Activated CD4-positive, alpha-beta T cell treated with anti-CD3 and anti-CD28 coated beads, Interleukin-2, amount 50 U/mL, for 16 hours (primary cell): Measurements from ENCODE around the gene CABYR.
"Not testable (repeated sequence)": the region's sequence is repeated elsewhere in the genome, so short reads cannot be mapped to it uniquely, and the experiment has no call there.

Source experiments
- DNase-seq: peaks from one replicate; pipeline ENCODE4 v3.0.0-alpha.2; 2020

The CABYR gene

DNA sequence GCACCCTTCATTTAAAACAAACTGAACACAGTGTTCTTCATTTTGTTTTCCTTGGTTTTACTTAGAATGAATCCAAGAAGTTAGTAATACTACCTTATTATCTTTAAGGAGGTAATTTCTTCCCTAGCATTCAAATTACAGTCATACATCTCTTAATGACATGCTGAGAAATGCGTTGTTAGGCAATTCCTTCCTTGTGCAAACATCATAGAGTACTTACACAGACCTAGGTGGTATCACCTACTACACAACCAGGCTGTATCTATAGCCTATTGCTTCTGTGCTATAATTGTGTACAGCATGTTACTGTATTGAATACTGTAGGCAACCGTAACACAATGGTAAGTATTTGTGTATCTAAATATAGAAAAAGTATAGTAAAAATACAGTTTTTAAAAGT lies 8.4 kb upstream of the CABYR start:
- no peak for DNase-seq

DNA sequence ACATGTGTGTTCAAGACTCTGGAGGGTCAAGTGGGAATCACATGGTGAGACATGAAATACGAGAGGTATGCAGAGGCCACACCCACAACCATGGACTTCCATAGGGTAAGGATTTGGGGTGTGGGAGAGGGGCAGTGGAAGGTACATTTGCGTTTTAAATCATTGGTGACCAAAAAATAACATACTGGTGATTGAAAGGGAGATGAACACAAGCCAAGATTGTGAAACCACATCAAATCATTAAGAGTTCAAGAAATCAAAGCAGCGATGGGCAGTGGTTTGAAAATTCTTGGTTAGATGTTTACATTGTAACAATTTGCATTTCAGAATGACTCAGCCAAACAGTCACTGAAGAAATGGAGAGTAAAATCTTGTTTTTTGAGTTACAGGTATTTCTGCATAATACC lies 1.9 kb upstream of the CABYR start:
- peak; percentile 66 for DNase-seq

DNA sequence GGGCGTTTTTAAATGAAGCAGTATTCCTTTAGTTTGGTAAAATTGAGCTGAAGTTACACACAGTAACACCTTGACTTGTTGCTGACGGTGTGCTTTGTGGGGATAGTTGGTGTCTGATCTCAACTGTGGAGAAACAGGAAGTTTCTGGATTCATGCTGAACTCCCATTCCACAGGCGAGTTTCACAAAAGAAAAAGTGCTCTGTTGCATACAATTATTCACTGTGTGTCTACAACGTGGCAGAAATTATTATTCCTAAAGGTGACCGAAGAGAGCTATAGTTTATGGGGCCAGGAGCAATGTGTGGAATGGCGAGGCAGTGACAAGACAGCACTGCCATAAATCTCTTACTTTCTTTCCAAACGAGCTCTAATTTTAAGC lies 463 bp upstream of the CABYR start:
- DNase-seq, result no peak

DNA sequence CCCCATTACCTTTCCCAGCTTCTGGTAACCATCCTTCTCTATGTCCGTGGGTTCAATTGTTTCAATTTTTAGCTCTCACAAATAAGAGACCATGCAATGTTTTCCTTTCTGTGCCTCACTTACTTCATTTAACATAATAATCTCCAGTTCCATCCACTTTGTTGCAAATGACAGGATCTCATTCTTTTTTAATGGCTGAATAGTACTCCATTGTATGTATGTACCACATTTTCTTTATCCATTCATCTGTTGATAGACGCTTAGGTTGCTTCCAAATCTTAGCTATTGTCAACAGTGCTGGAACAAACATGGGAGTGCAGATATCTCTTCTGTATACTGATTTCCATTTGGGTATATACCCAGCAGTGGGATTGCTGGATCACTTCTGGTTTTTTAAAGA lies 1.8 kb downstream of the CABYR start:
- DNase-seq, result no peak

GRCh38 chr18:24142376-24142775 lies 3.5 kb downstream of the CABYR start:
- DNase-seq, result no peak

- DNase-seq, result not testable (repeated sequence)
Observed at GRCh38 chr18:24149591-24149990, 10.7 kb downstream of the CABYR start.

DNA sequence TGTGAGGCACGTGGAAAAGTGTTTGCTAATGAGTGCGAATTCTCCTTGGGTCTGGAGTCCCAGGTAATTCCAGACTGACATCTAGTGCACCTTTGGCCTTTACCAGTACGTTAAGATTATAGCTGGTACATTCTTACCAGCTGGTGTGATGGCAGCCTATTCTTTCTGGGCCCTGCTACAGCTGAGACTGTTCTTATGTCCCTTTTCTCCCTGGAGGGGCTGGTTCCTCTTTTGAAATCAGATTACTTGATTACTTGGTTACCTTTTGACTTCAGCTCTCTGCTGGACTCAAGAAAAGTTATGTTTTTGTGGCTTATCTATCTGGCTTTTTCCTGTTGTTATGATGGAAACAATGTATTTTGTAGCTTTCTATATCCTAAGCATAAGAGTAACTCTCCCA lies 14.5 kb downstream of the CABYR start:
- DNase-seq, result no peak

GRCh38 chr18:24157855-24158254 lies 19.0 kb downstream of the CABYR start:
- DNase-seq, result no peak

DNA sequence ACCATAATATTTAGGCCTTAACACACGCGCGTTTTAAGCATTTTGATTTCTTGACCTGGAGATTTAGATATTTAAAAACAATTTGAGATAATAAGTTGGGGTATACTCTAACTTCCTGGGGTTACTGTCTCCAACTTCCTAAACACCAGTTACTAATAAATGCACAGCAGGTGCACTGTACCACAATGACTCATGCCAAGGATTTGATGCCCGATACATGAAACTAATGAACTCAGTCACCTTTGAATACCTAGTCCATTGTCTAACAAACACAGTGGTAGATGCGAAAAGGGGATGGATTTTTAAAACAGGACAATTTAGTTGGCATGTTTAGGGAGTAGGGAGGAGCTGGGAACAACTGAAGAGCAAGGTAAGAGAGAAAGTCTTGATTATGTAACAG lies 21.2 kb downstream of the CABYR start:
- DNase-seq, result no peak

DNA sequence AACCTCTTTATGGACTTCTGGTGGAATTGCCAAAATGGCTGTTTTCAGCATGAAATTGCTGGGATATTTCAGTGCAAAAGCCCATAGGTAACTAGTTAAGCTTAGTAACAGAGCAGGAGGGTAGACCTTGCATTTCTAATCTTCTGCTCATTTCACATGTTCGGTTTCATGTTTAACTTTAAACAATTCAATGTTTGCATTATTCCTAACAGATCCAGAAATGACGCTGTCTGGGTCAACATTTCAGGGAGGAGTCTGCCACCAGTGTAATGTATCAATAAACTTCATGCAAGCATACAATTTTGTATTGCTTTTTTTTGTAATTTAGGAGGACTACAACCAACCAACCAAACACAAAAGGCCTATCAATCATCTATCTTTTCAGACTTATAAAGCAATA lies 22.4 kb downstream of the CABYR start:
- no peak for DNase-seq

DNA sequence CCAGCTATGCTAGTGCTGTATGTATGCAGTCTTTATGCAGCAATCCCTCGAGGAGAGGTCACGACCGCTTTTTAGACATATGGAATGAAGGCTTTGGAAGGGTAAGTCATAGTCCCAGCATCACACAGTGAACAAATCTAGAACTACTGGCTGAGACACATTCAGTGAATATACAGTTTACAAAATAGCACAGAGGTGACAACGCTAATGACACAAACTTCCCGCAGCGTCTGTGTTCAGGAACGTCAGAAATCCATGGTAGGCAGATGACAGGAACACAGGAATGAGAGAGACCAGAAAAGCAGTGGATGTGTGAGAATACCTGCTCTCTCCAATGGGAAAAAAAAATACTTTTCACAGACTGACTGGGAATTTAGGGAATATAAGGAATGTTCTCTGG lies 29.6 kb downstream of the CABYR start:
- no peak for DNase-seq

DNA sequence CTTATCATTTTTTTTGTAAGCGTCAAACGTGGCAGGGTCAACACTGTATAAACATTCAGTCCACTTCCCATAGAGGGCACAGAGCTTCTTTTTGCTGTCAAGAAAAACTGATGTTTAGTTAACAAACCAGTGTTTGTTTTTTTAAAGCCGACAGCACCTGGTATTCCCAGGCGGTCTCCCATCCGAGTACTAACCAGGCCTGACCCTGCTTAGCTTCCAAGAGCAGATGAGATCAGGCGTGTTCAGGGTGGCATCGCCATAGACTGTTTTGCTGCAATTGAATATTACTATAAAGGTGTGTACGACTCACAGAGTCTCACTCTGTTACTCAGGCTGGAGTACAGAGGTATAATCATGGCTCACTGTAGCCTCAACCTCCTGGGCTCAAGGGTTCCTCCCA lies 31.5 kb downstream of the CABYR start:
- peak; percentile 15 for DNase-seq

- peak; percentile 79 for DNase-seq
Observed at GRCh38 chr18:24173997-24174396, 35.1 kb downstream of the CABYR start.

DNA sequence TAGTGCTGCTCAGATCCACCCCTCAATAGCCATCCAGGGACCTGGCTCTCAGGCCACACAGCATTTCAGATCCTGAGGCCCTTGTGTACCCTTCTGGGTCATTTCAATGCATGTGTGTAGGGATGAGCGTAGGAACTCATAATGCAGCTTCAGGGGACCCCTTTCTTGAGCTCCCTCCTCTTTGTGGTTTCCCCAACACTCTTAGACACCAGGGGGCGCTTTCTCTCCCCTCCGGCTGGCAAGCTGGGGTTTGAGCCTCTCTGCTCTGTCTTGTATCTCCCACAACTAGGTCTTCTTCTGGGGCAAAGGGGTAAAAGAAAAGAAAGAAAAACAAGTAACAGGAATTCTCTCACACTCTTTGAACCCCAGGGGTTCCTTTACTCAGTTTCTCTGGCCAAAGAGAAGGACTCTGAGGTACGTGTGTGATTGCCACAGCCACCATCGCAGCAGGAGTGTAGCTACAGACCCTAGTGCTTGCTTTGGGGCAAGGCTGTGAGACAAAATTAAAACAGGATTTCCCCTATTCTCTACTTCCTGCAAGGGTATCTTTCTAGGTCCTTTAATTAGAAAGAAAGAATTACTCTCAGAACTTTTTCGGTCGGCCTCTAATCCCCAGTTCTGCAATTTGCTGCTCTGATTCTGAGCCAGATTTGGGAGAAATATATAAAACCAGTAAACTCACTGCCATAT lies 38.0 kb downstream of the CABYR start:
- DNase-seq, result peak; percentile 60

GRCh38 chr18:24177499-24178133 lies 38.8 kb downstream of the CABYR start:
- DNase-seq, result no peak

DNA sequence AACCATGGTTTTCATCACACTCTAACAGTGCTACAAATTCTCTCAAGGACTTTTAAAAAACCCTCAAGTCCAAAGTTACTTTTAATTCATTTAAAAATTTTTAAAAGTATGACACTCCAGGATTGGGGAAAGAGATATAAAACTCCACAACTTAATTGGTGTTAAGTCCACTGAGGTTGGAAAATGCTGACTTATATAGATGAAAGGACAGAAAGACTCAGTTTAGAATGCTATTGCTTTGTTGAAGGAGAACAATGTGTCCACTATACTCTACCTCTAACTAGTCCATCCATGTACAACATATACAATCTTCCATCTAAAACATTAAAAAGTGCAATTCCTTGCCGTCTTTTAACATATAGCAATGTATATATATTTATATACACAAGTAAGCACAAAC lies 41.2 kb downstream of the CABYR start:
- no peak for DNase-seq

DNA sequence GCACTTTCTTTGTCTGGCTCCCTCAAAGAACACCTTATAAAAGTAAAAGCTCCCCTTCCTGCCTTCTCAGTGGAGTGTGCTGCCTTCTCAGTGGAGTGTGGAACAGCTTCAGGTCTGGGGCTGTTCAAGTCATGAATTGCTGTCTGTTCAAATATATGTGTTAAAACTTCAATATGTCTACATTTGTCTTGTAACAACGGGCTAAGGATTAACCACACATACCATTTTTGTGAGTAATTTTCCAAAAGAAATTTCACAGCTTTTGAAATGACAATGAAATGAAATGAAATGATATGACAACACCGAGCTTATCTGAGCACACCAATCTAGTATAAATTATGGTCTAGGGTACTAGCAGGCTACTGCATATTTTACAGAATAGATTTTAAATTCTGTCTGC lies 42.9 kb downstream of the CABYR start:
- peak; percentile 10 for DNase-seq

GRCh38 chr18:24185805-24186204 lies 46.9 kb downstream of the CABYR start:
- no peak for DNase-seq

DNA sequence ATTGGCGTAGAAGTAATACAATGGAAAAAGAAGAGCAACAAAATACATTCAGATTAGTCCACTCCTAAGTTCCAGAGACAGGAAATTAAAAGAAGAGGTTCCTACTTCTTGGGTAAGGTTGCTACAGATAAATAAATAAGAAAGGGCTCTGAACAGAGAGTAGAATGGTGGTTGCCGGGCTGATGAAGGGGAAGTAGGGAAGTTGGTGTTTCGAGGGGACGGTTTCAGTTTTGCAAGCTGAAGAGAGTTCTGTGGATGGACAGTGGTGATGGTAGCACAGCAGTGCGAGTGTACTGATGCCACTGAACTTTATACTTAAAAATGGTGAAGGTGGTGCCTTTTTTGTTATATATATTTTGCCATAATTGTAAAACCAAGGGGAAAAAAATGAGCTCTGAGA lies 48.2 kb downstream of the CABYR start:
- DNase-seq, result no peak

GRCh38 chr18:24187689-24188088 lies 48.8 kb downstream of the CABYR start:
- no peak for DNase-seq

- no peak for DNase-seq
Observed at GRCh38 chr18:24188120-24188519, 49.3 kb downstream of the CABYR start.

DNA sequence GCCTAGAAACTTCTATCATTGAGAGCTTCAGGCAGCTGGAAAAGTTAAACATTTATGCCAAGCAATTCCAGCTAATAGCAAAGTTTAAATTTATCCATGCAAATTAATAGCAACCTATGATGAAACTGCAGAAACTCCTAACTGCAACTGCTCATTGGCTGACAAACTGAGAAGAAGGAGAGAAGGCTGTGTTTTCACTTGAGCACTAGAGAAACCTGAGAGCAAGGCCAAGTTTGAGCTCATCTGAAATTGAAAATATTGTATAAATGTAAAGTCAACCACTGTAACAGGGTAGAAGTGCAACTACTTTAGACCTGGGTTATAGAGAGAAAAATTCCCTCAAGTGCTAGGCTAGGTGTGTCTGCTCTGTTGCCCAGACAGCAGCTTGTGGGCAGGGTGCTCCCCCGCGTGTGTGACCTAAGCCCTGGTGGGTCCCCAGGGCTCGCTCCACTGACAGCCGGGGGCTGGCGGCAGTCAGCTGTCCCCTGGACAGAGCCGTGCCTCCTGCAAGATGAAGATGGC lies 50.2 kb downstream of the CABYR start:
- no peak for DNase-seq

DNA sequence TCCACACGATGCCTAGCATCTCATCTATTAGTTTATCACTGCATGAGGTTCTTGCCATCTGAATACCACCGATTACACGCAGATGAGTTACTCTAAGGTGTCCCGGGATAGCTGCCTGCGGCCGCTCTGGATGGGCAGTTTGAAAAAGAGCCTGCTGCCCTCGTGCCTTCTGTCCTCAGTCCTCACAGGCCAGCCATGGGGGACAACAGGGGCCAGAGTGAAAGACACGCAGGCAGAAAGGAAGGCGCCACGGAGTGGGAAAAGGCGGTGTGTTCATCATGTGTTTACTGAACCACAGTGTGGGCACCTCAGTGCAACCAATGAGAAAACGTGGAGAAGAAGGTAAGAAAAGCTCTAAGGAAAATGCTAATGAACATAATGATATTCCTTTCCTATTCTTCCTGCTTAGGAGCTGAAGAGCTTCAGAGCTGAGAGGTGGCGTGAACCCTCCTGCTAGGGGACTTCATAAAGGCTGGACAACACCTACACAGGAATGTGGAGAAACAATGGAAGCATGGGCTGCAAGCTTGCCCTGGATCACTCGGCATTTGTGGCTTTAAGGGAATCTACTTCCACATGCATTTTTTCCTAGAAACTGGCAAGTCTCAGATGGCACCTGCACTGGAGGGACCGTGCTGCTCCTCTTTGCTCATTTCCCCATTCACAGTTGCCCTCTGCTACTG lies 50.9 kb downstream of the CABYR start:
- DNase-seq, result no peak

DNA sequence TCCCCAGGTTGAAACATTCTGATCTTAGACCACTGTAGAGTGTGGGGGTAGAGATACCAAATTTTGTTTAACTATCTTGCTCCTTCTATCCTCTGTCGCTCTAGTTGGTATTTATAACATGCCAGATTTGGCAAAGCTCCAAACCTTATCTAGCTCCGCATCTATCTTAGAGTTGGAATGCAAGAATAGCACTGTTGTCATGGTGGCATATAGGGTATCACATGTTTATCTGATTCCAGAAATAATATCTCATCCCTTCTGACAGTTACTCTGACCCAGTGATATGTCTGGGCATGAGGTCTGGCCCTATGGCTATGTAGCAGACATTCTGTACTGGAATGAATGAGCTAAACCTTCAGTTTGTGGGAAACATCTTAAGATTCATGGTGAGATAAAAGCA lies 51.7 kb downstream of the CABYR start:
- DNase-seq, result no peak
